Panc1 (cell line): Measurements from ENCODE around the gene LDLRAP1. TPM values are rescaled to one million over a fixed set of nuclear protein-coding genes. Genes with fewer than 3 reads are reported as not detected.
"Not testable (repeated sequence)": the region's sequence is repeated elsewhere in the genome, so short reads cannot be mapped to it uniquely, and the experiment has no call there.

Source experiments
- ATAC-seq: fragments of 200-7000 bp; cut with Tn5 transposase; 2 replicates; pipeline ENCODE4 v1.9.1; 2020; ENCODE audit warnings: mild to moderate bottlenecking, moderate library complexity
- BruUV-seq: library from RNA; stranded (reverse); fragments of 400-500 nt; replicated peaks from 2 replicates; lab custom pipeline; 2021; lab: Mats Ljungman, UMichigan
- CTCF ChIA-PET: fragments of 300-600 bp; sonication (Branson Sonifier 250); formaldehyde crosslinking; loops from one replicate; lab custom pipeline; 2022; ENCODE audit warnings: antibody characterized with exemption; lab: Charles Lee
- POLR2A ChIA-PET: fragments of 300-600 bp; sonication (Branson Sonifier 250); formaldehyde crosslinking; loops from one replicate; lab custom pipeline; 2022; ENCODE audit warnings: antibody characterized with exemption; lab: Charles Lee
- DNase-seq: peaks from one replicate; pipeline ENCODE4 v3.0.0-alpha.2; 2010; ENCODE audit warnings: low read depth, low spot score
- H3K27ac ChIP-seq: 2 replicates; pipeline ENCODE4 v1.5.1; 2011; ENCODE audit warnings: mild to moderate bottlenecking, low read length, inconsistent platforms
- H3K27me3 ChIP-seq: fragments of 200-500 bp; sonication (Bioruptor generic); 2 replicates; pipeline ENCODE4 v1.6.0; 2014; ENCODE audit warnings: low read length, inconsistent platforms; ENCODE audit not compliant: control insufficient read depth, insufficient read depth
- H3K36me3 ChIP-seq: fragments of 200-500 bp; sonication (Bioruptor generic); 2 replicates; pipeline ENCODE4 v1.5.1; 2014; ENCODE audit warnings: inconsistent platforms, mild to moderate bottlenecking, low read length, moderate library complexity; ENCODE audit not compliant: control insufficient read depth, insufficient read depth
- H3K4me1 ChIP-seq: 2 replicates; pipeline ENCODE4 v1.5.1; 2011; ENCODE audit warnings: inconsistent platforms, mild to moderate bottlenecking, low read length, moderate library complexity; ENCODE audit not compliant: control insufficient read depth, insufficient read depth
- H3K4me3 ChIP-seq, 2 experiments: 2 replicates each; pipeline ENCODE4 v1.5.1; 2011 to 2012; ENCODE audit warnings: low read depth in 2 of 2, low read length in 2 of 2, mild to moderate bottlenecking in 2 of 2, inconsistent platforms in 1 of 2, moderate library complexity in 1 of 2
- H3K9me3 ChIP-seq: fragments of 200-500 bp; sonication (Bioruptor generic); 2 replicates; pipeline ENCODE4 v1.5.1; 2014; ENCODE audit warnings: low read depth, mild to moderate bottlenecking, inconsistent platforms, low read length, moderate library complexity; ENCODE audit not compliant: control insufficient read depth, insufficient read depth
- CTCF ChIP-seq: fragments of 450-650 bp; IDR thresholded peaks from 2 replicates; pipeline ENCODE4 v1.5.1; 2017; ENCODE audit warnings: mild to moderate bottlenecking
- POLR2AphosphoS5 ChIP-seq: IDR thresholded peaks from 2 replicates; pipeline ENCODE4 v1.6.1; 2012; ENCODE audit warnings: mild to moderate bottlenecking, low read depth, low read length, moderate library complexity
- SIN3A ChIP-seq: IDR thresholded peaks from 2 replicates; pipeline ENCODE4 v1.6.1; 2012; ENCODE audit warnings: low read depth, mild to moderate bottlenecking, low read length, moderate library complexity, borderline replicate concordance; ENCODE audit not compliant: insufficient read depth
- TCF7L2 ChIP-seq: IDR thresholded peaks from 2 replicates; pipeline ENCODE4 v1.6.1; 2011; ENCODE audit warnings: mild to moderate bottlenecking, low read depth, low read length, inconsistent platforms
- in situ Hi-C: cut with HindIII; loops from 2 replicates; pipeline ENCODE4 v1.10.0; 2016; ENCODE audit warnings: low sequenced_read_pairs, low pct_unique_long_range_greater_than_20kb
- intact Hi-C: fragments of 100-400 bp; cut with micrococcal nuclease; formaldehyde crosslinking; loops from one replicate; pipeline ENCODE4 v1.10.0; 2022; ENCODE audit not compliant: unreplicated experiment
- total RNA-seq: library from RNA; stranded (reverse); gene quantifications from one replicate; pipeline ENCODE4 v1.2.1, GENCODE V29; 2021; ENCODE audit not compliant: unreplicated experiment
- TF ChIP-seq, protein P1 (sequence below), 2 experiments: IDR thresholded peaks; 2 replicates each; pipeline ENCODE4 v1.6.1; 2011 to 2012; ENCODE audit warnings: low read depth in 2 of 2, control low read depth in 1 of 2, low read length in 1 of 2, mild to moderate bottlenecking in 1 of 2, moderate library complexity in 1 of 2; ENCODE audit not compliant: insufficient read depth in 1 of 2

Gene LDLRAP1
- total RNA-seq, 1 experiment from 2014 or later: 23.1 TPM

GRCh38 chr1:25594971-25595370, 51.6 kb downstream of the LDLRAP1 start:
- H3K9me3 ChIP-seq: peaks cover 3% of the 10 kb centered on the region; the same call in 1 of the 2 replicates
- ATAC-seq (no peak), DNase-seq (no peak)
- no peak overlapping the region for H3K27ac ChIP-seq
- H3K4me3 ChIP-seq: no peak overlapping the region
- no peaks in the 10 kb centered on the region for H3K4me1 ChIP-seq
- no peaks in the 10 kb centered on the region for H3K36me3 ChIP-seq
- in situ Hi-C loops (no loop called here), intact Hi-C loops (no loop called here)
- no peaks in the 10 kb centered on the region for H3K27me3 ChIP-seq
- TF ChIP-seq TCF7L2 (no peak), SIN3A (no peak), POLR2AphosphoS5 (no peak), CTCF (no peak)
- TF ChIP-seq, protein P1, sequence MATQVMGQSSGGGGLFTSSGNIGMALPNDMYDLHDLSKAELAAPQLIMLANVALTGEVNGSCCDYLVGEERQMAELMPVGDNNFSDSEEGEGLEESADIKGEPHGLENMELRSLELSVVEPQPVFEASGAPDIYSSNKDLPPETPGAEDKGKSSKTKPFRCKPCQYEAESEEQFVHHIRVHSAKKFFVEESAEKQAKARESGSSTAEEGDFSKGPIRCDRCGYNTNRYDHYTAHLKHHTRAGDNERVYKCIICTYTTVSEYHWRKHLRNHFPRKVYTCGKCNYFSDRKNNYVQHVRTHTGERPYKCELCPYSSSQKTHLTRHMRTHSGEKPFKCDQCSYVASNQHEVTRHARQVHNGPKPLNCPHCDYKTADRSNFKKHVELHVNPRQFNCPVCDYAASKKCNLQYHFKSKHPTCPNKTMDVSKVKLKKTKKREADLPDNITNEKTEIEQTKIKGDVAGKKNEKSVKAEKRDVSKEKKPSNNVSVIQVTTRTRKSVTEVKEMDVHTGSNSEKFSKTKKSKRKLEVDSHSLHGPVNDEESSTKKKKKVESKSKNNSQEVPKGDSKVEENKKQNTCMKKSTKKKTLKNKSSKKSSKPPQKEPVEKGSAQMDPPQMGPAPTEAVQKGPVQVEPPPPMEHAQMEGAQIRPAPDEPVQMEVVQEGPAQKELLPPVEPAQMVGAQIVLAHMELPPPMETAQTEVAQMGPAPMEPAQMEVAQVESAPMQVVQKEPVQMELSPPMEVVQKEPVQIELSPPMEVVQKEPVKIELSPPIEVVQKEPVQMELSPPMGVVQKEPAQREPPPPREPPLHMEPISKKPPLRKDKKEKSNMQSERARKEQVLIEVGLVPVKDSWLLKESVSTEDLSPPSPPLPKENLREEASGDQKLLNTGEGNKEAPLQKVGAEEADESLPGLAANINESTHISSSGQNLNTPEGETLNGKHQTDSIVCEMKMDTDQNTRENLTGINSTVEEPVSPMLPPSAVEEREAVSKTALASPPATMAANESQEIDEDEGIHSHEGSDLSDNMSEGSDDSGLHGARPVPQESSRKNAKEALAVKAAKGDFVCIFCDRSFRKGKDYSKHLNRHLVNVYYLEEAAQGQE (IDR thresholded peaks at IDR 0.05; ENCODE audit: insufficient read depth in 1 of 2, low read depth in 2 of 2, low read length in 1 of 2): no peak
- ChIA-PET CTCF (no interaction called here), POLR2A (no interaction called here)
- BruUV-seq: no TSS peak

GRCh38 chr1:25596641-25597040, 53.2 kb downstream of the LDLRAP1 start:
- BruUV-seq, POLR2A ChIA-PET: not testable (repeated sequence)

DNA sequence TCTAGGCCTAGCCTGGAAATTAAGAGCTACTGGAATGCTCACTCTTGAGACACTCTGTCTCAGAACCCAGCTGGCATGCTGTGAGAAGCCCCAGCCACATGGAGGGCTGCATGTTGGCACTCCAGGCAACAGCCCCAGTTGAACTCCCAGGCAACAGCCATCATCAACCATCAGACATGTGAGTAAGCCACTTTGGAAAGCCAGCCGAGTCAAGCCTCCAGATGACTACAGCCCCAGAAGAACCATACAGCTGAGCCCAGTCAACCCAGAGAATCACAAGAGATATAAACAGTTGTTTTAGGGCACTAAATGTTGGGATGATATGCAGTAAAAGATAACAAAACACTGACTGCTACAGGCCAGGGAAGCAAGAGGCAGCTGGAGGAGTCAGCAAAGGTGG, 55.5 kb downstream of the LDLRAP1 start:
- CTCF ChIA-PET: interaction anchor here (1.1 kb wide), 1 partner anchor 26 kb away, joined by 5 read pairs; no protein-coding TSS in a partner anchor
- no peak for ATAC-seq
- Histone ChIP-seq H3K9me3 (peaks cover 3% of the 10 kb centered on the region; the same call in 1 of the 2 replicates), H3K36me3 (no peaks in the 10 kb centered on the region), H3K27me3 (no peaks in the 10 kb centered on the region), H3K4me3 (no peak overlapping the region), H3K4me1 (0 out of 2 replicates have a peak, but pooled peaks cover 3% of the 10 kb centered on the region), H3K27ac (no peak overlapping the region)
- intact Hi-C loops (no loop called here), in situ Hi-C loops (no loop called here)
- no peak for DNase-seq
- POLR2A ChIA-PET: interaction anchor here (0.6 kb wide), 1 partner anchor 10 kb away, joined by 3 read pairs; no protein-coding TSS in a partner anchor
- TF ChIP-seq CTCF (no peak), SIN3A (no peak), TCF7L2 (no peak), POLR2AphosphoS5 (no peak)
- TF ChIP-seq, protein P1 (IDR thresholded peaks at IDR 0.05; ENCODE audit: insufficient read depth in 1 of 2, low read depth in 2 of 2, low read length in 1 of 2): no peak
- BruUV-seq: no TSS peak

More at GRCh38 chr1:25596641-25597040, 53.2 kb downstream of the LDLRAP1 start:
- CTCF ChIA-PET, H3K36me3 ChIP-seq, DNase-seq, in situ Hi-C loops, H3K9me3 ChIP-seq, intact Hi-C loops, H3K27ac ChIP-seq, H3K27me3 ChIP-seq, ATAC-seq, H3K4me3 ChIP-seq, H3K4me1 ChIP-seq: not testable (repeated sequence)
